Breast epithelium (tissue), 4 donors: ENCODE results near the gene NCOA5. TPM values are rescaled to one million over a fixed set of nuclear protein-coding genes. Genes with fewer than 3 reads are reported as not detected.
A peak's percentile ranks its signal among the peaks of the same experiment; 100 is the strongest.

Experiments
- DNase-seq, 2 donors: peaks; one replicate each; pipeline ENCODE4 v3.0.0-alpha.2; 2019; ENCODE audit warnings: low spot score in 2 of 2
- H3K27ac ChIP-seq, 2 donors: fragments of 200-600 bp; sonication (generic) in 1 of 2; one replicate each; pipeline ENCODE4 v1.5.1; 2016 to 2019; ENCODE audit warnings: mild to moderate bottlenecking in 1 of 2
- H3K27me3 ChIP-seq, 2 donors: fragments of 200-600 bp; sonication (generic) in 1 of 2; one replicate each; pipeline versions ENCODE4 v1.5.1 to v1.6.0; 2017 to 2019; ENCODE audit warnings: control low read depth in 1 of 2, mild to moderate bottlenecking in 1 of 2
- H3K36me3 ChIP-seq: fragments of 200-600 bp; one replicate; pipeline ENCODE4 v1.5.1; 2019
- H3K4me1 ChIP-seq, 2 donors: fragments of 200-600 bp; sonication (generic); one replicate each; pipeline ENCODE4 v1.5.1; 2016 to 2019; ENCODE audit warnings: control low read depth in 1 of 2
- H3K4me3 ChIP-seq, 3 donors: fragments of 200-600 bp; sonication (generic); 1 replicate in 2 of 3; 2 replicates in 1 of 3; pipeline ENCODE4 v1.5.1; 2016 to 2019; ENCODE audit warnings: mild to moderate bottlenecking in 3 of 3, moderate library complexity in 2 of 3
- H3K9me3 ChIP-seq, 2 donors: fragments of 200-600 bp; sonication (generic) in 1 of 2; one replicate each; pipeline ENCODE4 v1.5.1; 2016 to 2019; ENCODE audit warnings: control low read depth in 1 of 2
- CTCF ChIP-seq, 3 donors: fragments of 450-650 bp; IDR thresholded peaks; one replicate each; pipeline ENCODE4 v1.5.1; 2016 to 2017; ENCODE audit warnings: antibody characterized with exemption in 3 of 3, mild to moderate bottlenecking in 3 of 3, moderate library complexity in 3 of 3
- POLR2A ChIP-seq: fragments of 450-650 bp; IDR thresholded peaks from one replicate; pipeline ENCODE4 v1.6.1; 2016; ENCODE audit warnings: antibody characterized with exemption, mild to moderate bottlenecking, moderate library complexity
- POLR2AphosphoS5 ChIP-seq, 3 donors: sonication (generic); formaldehyde crosslinking; IDR thresholded peaks; one replicate each; pipeline ENCODE4 v1.6.1; 2017; ENCODE audit warnings: antibody characterized with exemption in 3 of 3
- intact Hi-C: fragments of 100-400 bp; cut with DNase I; formaldehyde crosslinking; loops from one replicate; pipeline ENCODE4 v1.15.1; 2023; ENCODE audit warnings: low total_unique reads
- total RNA-seq, 3 donors: library from RNA; depleted of rRNA; stranded (reverse); fragments of >200 nt; gene quantifications; one replicate each; pipeline ENCODE4 v1.1.0, GENCODE V29; 2016

Gene NCOA5
- total RNA-seq, 3 donors from 2014 or later, result 30.1 to 59.7 (median 36.1) TPM

- intact Hi-C loops, result no loop called here
- TF ChIP-seq CTCF (IDR thresholded peaks at IDR 0.05) (no peak), POLR2A (no peak), POLR2AphosphoS5 (IDR thresholded peaks at IDR 0.05) (no peak)
- no peak overlapping the region for H3K27ac ChIP-seq
Measured at GRCh38 chr20:46120136-46120535, 30.4 kb upstream of the NCOA5 start.

GRCh38 chr20:46119547-46119946 lies 29.8 kb upstream of the NCOA5 start:
- Histone ChIP-seq H3K36me3 (no peaks in the 10 kb centered on the region), H3K9me3 (no peaks in the 10 kb centered on the region), H3K4me1 (peaks cover 0 to 4% of the 10 kb centered on the region in 2 donors), H3K4me3 (peak overlapping the region in 1 of 3 donors; percentile 78), H3K27ac (peak overlapping the region in 1 of 2 donors; percentile 94), H3K27me3 (no peaks in the 10 kb centered on the region)
- no peak for TF ChIP-seq POLR2A
- no peak for TF ChIP-seq CTCF (IDR thresholded peaks at IDR 0.05)
- TF ChIP-seq POLR2AphosphoS5 (IDR thresholded peaks at IDR 0.05), result no peak
- DNase-seq, result no peak
- intact Hi-C loops, result no loop called here

More at GRCh38 chr20:46120136-46120535, 30.4 kb upstream of the NCOA5 start:
- Histone ChIP-seq H3K4me3 (no peak overlapping the region), H3K4me1 (peaks cover 0 to 4% of the 10 kb centered on the region in 2 donors), H3K27me3 (no peaks in the 10 kb centered on the region), H3K9me3 (no peaks in the 10 kb centered on the region), H3K36me3 (no peaks in the 10 kb centered on the region)
- no peak for DNase-seq

- TF ChIP-seq POLR2AphosphoS5 (IDR thresholded peaks at IDR 0.05), result no peak
- H3K4me3 ChIP-seq, result peak overlapping the region; percentile 53 to 78 (median 59)
- H3K27ac ChIP-seq, result peak overlapping the region; percentile 79 to 94
- no peaks in the 10 kb centered on the region for H3K36me3 ChIP-seq
- H3K4me1 ChIP-seq, result peaks cover 0 to 4% of the 10 kb centered on the region in 2 donors
- no peaks in the 10 kb centered on the region for H3K9me3 ChIP-seq
- no peak for DNase-seq
- H3K27me3 ChIP-seq, result no peaks in the 10 kb centered on the region
- intact Hi-C loops, result no loop called here
Measured at GRCh38 chr20:46119028-46119546, 29.3 kb upstream of the NCOA5 start.

DNA sequence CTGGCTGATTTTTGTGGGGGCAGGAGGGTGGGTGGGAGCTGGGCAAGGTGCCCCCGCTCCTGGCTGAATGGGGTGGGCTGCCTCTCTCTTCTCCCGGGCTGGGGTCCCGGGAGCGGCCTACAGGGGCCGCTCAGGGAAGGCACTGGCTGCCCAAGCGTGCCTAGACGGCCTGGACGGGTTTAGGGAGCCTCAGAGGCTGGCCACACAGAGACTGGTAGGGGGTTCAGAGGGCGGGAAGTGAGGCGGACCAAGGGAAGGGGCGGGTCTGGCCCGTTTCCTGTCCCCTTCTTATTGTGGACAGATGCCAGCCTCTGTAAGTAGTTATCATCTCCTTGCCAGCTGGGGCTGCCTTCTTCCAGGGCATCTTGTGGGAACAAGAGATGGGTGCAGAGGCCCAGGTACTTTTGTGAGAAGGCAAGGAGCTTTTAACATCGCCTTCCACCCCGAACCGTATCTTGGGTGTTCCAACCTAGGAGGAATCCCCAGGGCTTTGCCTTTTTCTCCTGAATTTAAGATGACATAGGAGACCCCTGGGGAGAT lies 28.8 kb upstream of the NCOA5 start:
- Histone ChIP-seq H3K9me3 (no peaks in the 10 kb centered on the region), H3K4me1 (peaks cover 0 to 4% of the 10 kb centered on the region in 2 donors), H3K36me3 (no peaks in the 10 kb centered on the region), H3K27me3 (no peaks in the 10 kb centered on the region), H3K27ac (peak overlapping the region; percentile 79 to 94), H3K4me3 (peak overlapping the region; percentile 53 to 78 (median 59))
- TF ChIP-seq CTCF (IDR thresholded peaks at IDR 0.05), result no peak
- no peak for TF ChIP-seq POLR2A
- no peak for TF ChIP-seq POLR2AphosphoS5 (IDR thresholded peaks at IDR 0.05)
- intact Hi-C loops, result no loop called here
- DNase-seq, result no peak

GRCh38 chr20:46117704-46118467 lies 28.1 kb upstream of the NCOA5 start, which contains the start of gene CD40:
Gene CD40 (plus strand): TSS chr20:46118314. CDS start chr20:46118344, 30 bp downstream.
- peaks cover 0 to 4% of the 10 kb centered on the region in 2 donors for H3K4me1 ChIP-seq
- peak; percentile 64 to 85 for DNase-seq
- intact Hi-C loops, result no loop called here

More at GRCh38 chr20:46117704-46118467, 28.1 kb upstream of the NCOA5 start, which contains the start of gene CD40:
- Histone ChIP-seq H3K9me3 (no peaks in the 10 kb centered on the region), H3K4me3 (peak within 1 kb of the TSS; percentile 53 to 78 (median 59)), H3K36me3 (no peaks in the 10 kb centered on the region), H3K27ac (peak within 1 kb of the TSS; percentile 79 to 94), H3K27me3 (no peaks in the 10 kb centered on the region)
- peak; percentile 18 to 47 (median 26) for TF ChIP-seq POLR2AphosphoS5 (IDR thresholded peaks at IDR 0.05)
- TF ChIP-seq CTCF (IDR thresholded peaks at IDR 0.05), result no peak
- no peak for TF ChIP-seq POLR2A
